Astrocyte (in vitro differentiated cells and primary cell): ENCODE measurements around the gene CA7.

ENCODE experiments used
- CTCF ChIP-seq: IDR thresholded peaks from 2 replicates; pipeline ENCODE4 v1.5.1; 2011; ENCODE audit warnings: low read depth, mild to moderate bottlenecking, inconsistent platforms, low read length, moderate library complexity; ENCODE audit not compliant: insufficient read depth
- EZH2 ChIP-seq: IDR thresholded peaks from 2 replicates; pipeline ENCODE4 v1.6.1; 2012; ENCODE audit warnings: mild to moderate bottlenecking, low read length, inconsistent platforms; ENCODE audit not compliant: insufficient read depth

GRCh38 chr16:66802159-66802558 lies 42.1 kb upstream of the CA7 start:
- no peak for TF ChIP-seq CTCF
- TF ChIP-seq EZH2: no peak
